ENCODE measurements around the gene BCL11B.

DNA sequence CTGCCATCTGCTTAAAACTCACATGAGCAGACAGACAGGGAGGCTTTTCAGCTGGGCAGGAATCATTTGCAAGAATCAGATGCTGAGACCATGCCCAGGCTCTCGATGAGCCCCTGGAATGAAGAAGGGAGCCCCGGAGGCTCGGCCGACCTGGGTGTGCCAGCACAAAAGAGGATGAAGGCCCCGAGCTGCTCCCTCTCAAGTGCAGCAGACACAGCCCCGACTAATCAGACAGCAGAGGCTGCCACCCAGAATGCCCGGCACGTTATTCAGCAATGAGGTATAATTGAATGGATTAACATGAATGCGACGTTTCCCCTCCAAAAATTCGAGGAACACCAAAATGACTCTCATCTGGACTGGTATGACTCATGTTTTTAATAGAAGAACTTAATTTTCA lies 58.9 kb downstream of the BCL11B start:
- no peak for TF ChIP-seq EZH2 (IDR thresholded peaks at IDR 0.05; ENCODE audit: low read length, missing control alignments)
- TF ChIP-seq, protein P1, sequence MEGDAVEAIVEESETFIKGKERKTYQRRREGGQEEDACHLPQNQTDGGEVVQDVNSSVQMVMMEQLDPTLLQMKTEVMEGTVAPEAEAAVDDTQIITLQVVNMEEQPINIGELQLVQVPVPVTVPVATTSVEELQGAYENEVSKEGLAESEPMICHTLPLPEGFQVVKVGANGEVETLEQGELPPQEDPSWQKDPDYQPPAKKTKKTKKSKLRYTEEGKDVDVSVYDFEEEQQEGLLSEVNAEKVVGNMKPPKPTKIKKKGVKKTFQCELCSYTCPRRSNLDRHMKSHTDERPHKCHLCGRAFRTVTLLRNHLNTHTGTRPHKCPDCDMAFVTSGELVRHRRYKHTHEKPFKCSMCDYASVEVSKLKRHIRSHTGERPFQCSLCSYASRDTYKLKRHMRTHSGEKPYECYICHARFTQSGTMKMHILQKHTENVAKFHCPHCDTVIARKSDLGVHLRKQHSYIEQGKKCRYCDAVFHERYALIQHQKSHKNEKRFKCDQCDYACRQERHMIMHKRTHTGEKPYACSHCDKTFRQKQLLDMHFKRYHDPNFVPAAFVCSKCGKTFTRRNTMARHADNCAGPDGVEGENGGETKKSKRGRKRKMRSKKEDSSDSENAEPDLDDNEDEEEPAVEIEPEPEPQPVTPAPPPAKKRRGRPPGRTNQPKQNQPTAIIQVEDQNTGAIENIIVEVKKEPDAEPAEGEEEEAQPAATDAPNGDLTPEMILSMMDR (conservative IDR thresholded peaks at IDR 0.05 in 1 of 2, IDR thresholded peaks at IDR 0.05 in 1 of 2; ENCODE audit: low read depth in 1 of 2, low read length in 2 of 2), result no peak
